ENCODE results near the gene TRAPPC8.
"Not testable (repeated sequence)": the region's sequence is repeated elsewhere in the genome, so short reads cannot be mapped to it uniquely, and the experiment has no call there.

Gene TRAPPC8

DNA sequence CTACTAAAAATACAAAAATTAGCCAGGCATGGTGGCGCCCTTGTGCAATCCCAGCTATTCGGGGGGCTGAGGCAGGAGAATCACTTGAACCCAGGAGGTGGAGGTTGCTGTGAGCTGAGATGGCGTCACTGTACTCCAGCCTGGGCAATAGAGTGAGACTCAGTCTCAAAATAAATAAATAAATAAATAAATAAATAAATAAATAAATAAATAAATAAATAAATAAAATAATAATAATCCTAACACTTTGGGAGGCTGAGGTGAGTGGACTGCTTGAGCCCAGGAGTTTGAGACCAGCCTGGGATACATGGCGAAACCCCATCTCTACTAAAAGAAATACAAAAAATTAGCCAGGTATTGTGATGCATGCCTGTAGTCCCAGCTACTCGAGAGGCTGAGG lies 23.6 kb downstream of the TRAPPC8 start:
- H3K9me3 ChIP-seq (ENCODE audit: control insufficient read depth, low read length); H3K4me1 ChIP-seq (ENCODE audit: control insufficient read depth, insufficient read depth, low read length); H3K27ac ChIP-seq (ENCODE audit: insufficient read depth, low read depth, low read length, poor library complexity, severe bottlenecking); H3K36me3 ChIP-seq (ENCODE audit: control insufficient read depth, insufficient read depth, low read length); H3K27me3 ChIP-seq (ENCODE audit: control insufficient read depth, insufficient read depth, low read length, poor library complexity, severe bottlenecking); H3K4me3 ChIP-seq (ENCODE audit: insufficient read depth, low read depth, low read length): not testable (repeated sequence)
- WGBS, 2 experiments = 88% methylated on average over 4 of the region's 5 CpGs

DNA sequence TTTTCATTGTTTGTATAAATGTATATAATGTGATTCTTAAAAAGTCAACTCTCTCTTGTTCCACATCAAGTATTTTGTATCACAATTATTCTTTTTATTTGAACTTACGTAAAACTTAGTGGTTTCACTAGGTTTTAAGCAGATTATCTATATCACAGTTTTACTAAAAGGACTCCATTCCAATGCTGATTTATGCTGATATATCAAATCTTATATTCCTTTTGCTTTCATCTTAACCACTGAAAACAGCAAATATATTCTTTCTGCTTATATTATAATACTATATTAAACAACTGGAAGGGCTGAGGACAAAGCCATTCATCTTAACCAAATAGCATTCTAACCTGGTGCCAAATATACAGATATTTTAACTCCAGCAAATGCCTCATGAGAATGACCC lies 24.2 kb downstream of the TRAPPC8 start:
- no peaks in the 10 kb centered on the region for H3K36me3 ChIP-seq (ENCODE audit: control insufficient read depth, insufficient read depth, low read length)
- H3K4me1 ChIP-seq (ENCODE audit: control insufficient read depth, insufficient read depth, low read length) = no peaks in the 10 kb centered on the region
- H3K4me3 ChIP-seq (ENCODE audit: insufficient read depth, low read depth, low read length) = no peak overlapping the region
- H3K9me3 ChIP-seq (ENCODE audit: control insufficient read depth, low read length) = no peaks in the 10 kb centered on the region
- no peaks in the 10 kb centered on the region for H3K27me3 ChIP-seq (ENCODE audit: control insufficient read depth, insufficient read depth, low read length, poor library complexity, severe bottlenecking)
- WGBS, 2 experiments = 88 to 100% methylated on average over 1 of the region's 1 CpG
- H3K27ac ChIP-seq (ENCODE audit: insufficient read depth, low read depth, low read length, poor library complexity, severe bottlenecking) = no peak overlapping the region

- peaks cover 11% of the 10 kb centered on the region for H3K36me3 ChIP-seq (ENCODE audit: control insufficient read depth, insufficient read depth, low read length)
- H3K4me1 ChIP-seq (ENCODE audit: control insufficient read depth, insufficient read depth, low read length) = no peaks in the 10 kb centered on the region
- no peaks in the 10 kb centered on the region for H3K27me3 ChIP-seq (ENCODE audit: control insufficient read depth, insufficient read depth, low read length, poor library complexity, severe bottlenecking)
- H3K9me3 ChIP-seq (ENCODE audit: control insufficient read depth, low read length) = no peaks in the 10 kb centered on the region
- no peak overlapping the region for H3K27ac ChIP-seq (ENCODE audit: insufficient read depth, low read depth, low read length, poor library complexity, severe bottlenecking)
- H3K4me3 ChIP-seq (ENCODE audit: insufficient read depth, low read depth, low read length) = no peak overlapping the region
These were observed 41.9 kb downstream of the TRAPPC8 start for GRCh38 chr18:31901063-31901462.

GRCh38 chr18:31899771-31900170 lies 43.2 kb downstream of the TRAPPC8 start:
- not testable (repeated sequence) for H3K36me3 ChIP-seq (ENCODE audit: control insufficient read depth, insufficient read depth, low read length); H3K27ac ChIP-seq (ENCODE audit: insufficient read depth, low read depth, low read length, poor library complexity, severe bottlenecking); H3K9me3 ChIP-seq (ENCODE audit: control insufficient read depth, low read length); H3K4me1 ChIP-seq (ENCODE audit: control insufficient read depth, insufficient read depth, low read length); H3K4me3 ChIP-seq (ENCODE audit: insufficient read depth, low read depth, low read length); H3K27me3 ChIP-seq (ENCODE audit: control insufficient read depth, insufficient read depth, low read length, poor library complexity, severe bottlenecking)
- 92 to 93% methylated on average over 7 of the region's 7 CpGs for WGBS, 2 experiments

GRCh38 chr18:31892936-31893335 lies 50.0 kb downstream of the TRAPPC8 start:
- Histone ChIP-seq H3K36me3 (ENCODE audit: control insufficient read depth, insufficient read depth, low read length) (peaks cover 7% of the 10 kb centered on the region), H3K4me1 (ENCODE audit: control insufficient read depth, insufficient read depth, low read length) (no peaks in the 10 kb centered on the region), H3K9me3 (ENCODE audit: control insufficient read depth, low read length) (no peaks in the 10 kb centered on the region), H3K27ac (ENCODE audit: insufficient read depth, low read depth, low read length, poor library complexity, severe bottlenecking) (no peak overlapping the region), H3K27me3 (ENCODE audit: control insufficient read depth, insufficient read depth, low read length, poor library complexity, severe bottlenecking) (no peaks in the 10 kb centered on the region), H3K4me3 (ENCODE audit: insufficient read depth, low read depth, low read length) (no peak overlapping the region)
- WGBS, 2 experiments = 95 to 97% methylated on average over 2 to 4 of the region's 4 CpGs

- Histone ChIP-seq H3K4me3 (ENCODE audit: insufficient read depth, low read depth, low read length) (no peak overlapping the region), H3K9me3 (ENCODE audit: control insufficient read depth, low read length) (no peaks in the 10 kb centered on the region), H3K36me3 (ENCODE audit: control insufficient read depth, insufficient read depth, low read length) (peaks cover 4% of the 10 kb centered on the region), H3K4me1 (ENCODE audit: control insufficient read depth, insufficient read depth, low read length) (no peaks in the 10 kb centered on the region), H3K27ac (ENCODE audit: insufficient read depth, low read depth, low read length, poor library complexity, severe bottlenecking) (no peak overlapping the region), H3K27me3 (ENCODE audit: control insufficient read depth, insufficient read depth, low read length, poor library complexity, severe bottlenecking) (no peaks in the 10 kb centered on the region)
- WGBS, 2 experiments = 96 to 100% methylated on average over 3 of the region's 3 CpGs
These were observed 51.4 kb downstream of the TRAPPC8 start for GRCh38 chr18:31891566-31891965.

DNA sequence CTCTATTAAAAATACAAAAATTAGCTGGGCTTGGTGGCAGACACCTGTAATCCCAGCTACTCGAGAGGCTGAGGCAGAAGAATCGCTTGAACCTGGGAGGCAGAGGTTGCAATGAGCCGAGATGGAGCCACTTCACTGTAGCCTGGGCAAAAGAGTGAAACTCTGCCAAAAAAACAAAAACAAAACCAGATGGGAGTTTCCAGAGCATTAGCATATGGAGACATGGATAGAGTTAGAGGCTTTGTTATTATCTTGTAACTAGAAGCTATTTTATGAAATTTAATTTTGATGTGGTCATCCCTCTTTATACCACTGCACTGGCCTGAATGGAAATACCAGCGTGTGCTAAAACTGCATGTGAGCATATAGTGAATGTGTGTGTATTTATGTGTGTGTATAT lies 58.9 kb downstream of the TRAPPC8 start:
- Histone ChIP-seq H3K4me3 (ENCODE audit: insufficient read depth, low read depth, low read length) (no peak overlapping the region), H3K27me3 (ENCODE audit: control insufficient read depth, insufficient read depth, low read length, poor library complexity, severe bottlenecking) (no peaks in the 10 kb centered on the region), H3K27ac (ENCODE audit: insufficient read depth, low read depth, low read length, poor library complexity, severe bottlenecking) (no peak overlapping the region), H3K4me1 (ENCODE audit: control insufficient read depth, insufficient read depth, low read length) (no peaks in the 10 kb centered on the region), H3K9me3 (ENCODE audit: control insufficient read depth, low read length) (no peaks in the 10 kb centered on the region), H3K36me3 (ENCODE audit: control insufficient read depth, insufficient read depth, low read length) (peaks cover 12% of the 10 kb centered on the region)
- WGBS, 2 experiments = 96 to 97% methylated on average over 4 of the region's 4 CpGs

GRCh38 chr18:31880186-31880898 lies 62.6 kb downstream of the TRAPPC8 start:
- Histone ChIP-seq H3K27me3 (ENCODE audit: control insufficient read depth, insufficient read depth, low read length, poor library complexity, severe bottlenecking) (no peaks in the 10 kb centered on the region), H3K36me3 (ENCODE audit: control insufficient read depth, insufficient read depth, low read length) (peaks cover 12% of the 10 kb centered on the region), H3K27ac (ENCODE audit: insufficient read depth, low read depth, low read length, poor library complexity, severe bottlenecking) (no peak overlapping the region), H3K9me3 (ENCODE audit: control insufficient read depth, low read length) (no peaks in the 10 kb centered on the region), H3K4me3 (ENCODE audit: insufficient read depth, low read depth, low read length) (no peak overlapping the region), H3K4me1 (ENCODE audit: control insufficient read depth, insufficient read depth, low read length) (no peaks in the 10 kb centered on the region)
- WGBS, 2 experiments = 83% methylated on average over 1 of the region's 1 CpG; no CpG with 5 or more reads in 1 of the 2 experiments

GRCh38 chr18:31878358-31878757 lies 64.6 kb downstream of the TRAPPC8 start:
- no peaks in the 10 kb centered on the region for H3K27me3 ChIP-seq (ENCODE audit: control insufficient read depth, insufficient read depth, low read length, poor library complexity, severe bottlenecking)
- no peak overlapping the region for H3K4me3 ChIP-seq (ENCODE audit: insufficient read depth, low read depth, low read length)
- no peaks in the 10 kb centered on the region for H3K4me1 ChIP-seq (ENCODE audit: control insufficient read depth, insufficient read depth, low read length)
- H3K9me3 ChIP-seq (ENCODE audit: control insufficient read depth, low read length) = no peaks in the 10 kb centered on the region
- peaks cover 18% of the 10 kb centered on the region for H3K36me3 ChIP-seq (ENCODE audit: control insufficient read depth, insufficient read depth, low read length)
- H3K27ac ChIP-seq (ENCODE audit: insufficient read depth, low read depth, low read length, poor library complexity, severe bottlenecking) = no peak overlapping the region
- 94% methylated on average over 4 of the region's 4 CpGs for WGBS, 2 experiments

DNA sequence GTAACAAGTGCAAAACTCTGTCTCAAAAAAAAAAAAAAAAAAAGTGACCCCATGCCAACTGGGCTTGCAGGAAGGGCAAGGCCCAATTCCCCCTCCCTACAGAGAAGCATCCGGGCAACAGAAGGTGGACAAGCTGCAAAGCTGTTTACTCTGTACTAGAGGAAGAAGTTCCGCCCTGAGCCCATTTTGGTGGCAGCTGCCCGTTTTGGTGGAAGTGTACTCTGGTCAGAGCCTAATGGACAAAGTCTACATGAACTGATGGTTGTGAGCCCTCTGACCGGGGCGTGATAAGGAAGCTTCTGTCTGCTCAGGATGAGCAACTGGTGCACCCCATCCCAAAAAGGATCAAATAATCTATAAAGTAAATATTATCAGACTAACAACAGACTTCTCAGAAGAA lies 65.0 kb downstream of the TRAPPC8 start:
- H3K27me3 ChIP-seq (ENCODE audit: control insufficient read depth, insufficient read depth, low read length, poor library complexity, severe bottlenecking) = no peaks in the 10 kb centered on the region
- H3K4me1 ChIP-seq (ENCODE audit: control insufficient read depth, insufficient read depth, low read length) = no peaks in the 10 kb centered on the region
- peaks cover 18% of the 10 kb centered on the region for H3K36me3 ChIP-seq (ENCODE audit: control insufficient read depth, insufficient read depth, low read length)
- 93 to 97% methylated on average over 5 of the region's 5 CpGs for WGBS, 2 experiments
- no peak overlapping the region for H3K4me3 ChIP-seq (ENCODE audit: insufficient read depth, low read depth, low read length)
- no peaks in the 10 kb centered on the region for H3K9me3 ChIP-seq (ENCODE audit: control insufficient read depth, low read length)
- H3K27ac ChIP-seq (ENCODE audit: insufficient read depth, low read depth, low read length, poor library complexity, severe bottlenecking) = no peak overlapping the region

GRCh38 chr18:31876707-31877106 lies 66.2 kb downstream of the TRAPPC8 start:
- Histone ChIP-seq H3K36me3 (ENCODE audit: control insufficient read depth, insufficient read depth, low read length) (peaks cover 11% of the 10 kb centered on the region), H3K27ac (ENCODE audit: insufficient read depth, low read depth, low read length, poor library complexity, severe bottlenecking) (no peak overlapping the region), H3K9me3 (ENCODE audit: control insufficient read depth, low read length) (no peaks in the 10 kb centered on the region), H3K27me3 (ENCODE audit: control insufficient read depth, insufficient read depth, low read length, poor library complexity, severe bottlenecking) (no peaks in the 10 kb centered on the region), H3K4me3 (ENCODE audit: insufficient read depth, low read depth, low read length) (no peak overlapping the region), H3K4me1 (ENCODE audit: control insufficient read depth, insufficient read depth, low read length) (no peaks in the 10 kb centered on the region)
- 81 to 82% methylated on average over 4 of the region's 4 CpGs for WGBS, 2 experiments

All from ectodermal cell (in vitro differentiated cells).